GM18505 (cell line): ENCODE data around the gene TCEA2.
"Not testable (repeated sequence)": the region's sequence is repeated elsewhere in the genome, so short reads cannot be mapped to it uniquely, and the experiment has no call there.

Experiments
- ATAC-seq: cut with Tn5 transposase; IDR thresholded peaks from one replicate; pipeline ENCODE4 v1.9.1; 2021; ENCODE audit not compliant: unreplicated experiment
- POLR2A ChIP-seq: IDR thresholded peaks from 4 replicates; pipeline ENCODE4 v1.6.1; 2011; ENCODE audit warnings: borderline replicate concordance; ENCODE audit not compliant: insufficient read depth, insufficient read length; ENCODE audit errors: extremely low read depth

Gene TCEA2

DNA sequence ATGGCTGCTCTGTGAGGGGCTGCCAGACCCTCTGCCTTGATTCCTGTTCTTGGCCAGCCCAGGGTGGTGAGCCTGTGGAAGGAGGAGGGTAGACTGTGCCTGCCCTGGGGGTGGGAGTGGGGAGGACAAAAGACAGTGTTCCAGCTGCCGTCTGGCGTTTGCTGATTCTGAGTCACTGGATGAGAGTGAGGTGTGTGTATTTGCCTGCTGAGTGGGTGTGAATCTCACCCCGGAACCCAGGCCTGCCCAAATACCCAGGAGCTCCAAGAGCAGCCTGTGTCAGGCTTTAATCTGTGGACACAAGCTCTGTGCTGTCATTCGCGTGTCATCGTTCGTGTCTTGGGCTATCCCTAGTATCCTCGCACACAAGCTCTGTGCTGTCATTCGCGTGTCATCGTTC is 23.8 kb downstream of the TCEA2 start:
- no peak for ATAC-seq
- TF ChIP-seq POLR2A = no peak

DNA sequence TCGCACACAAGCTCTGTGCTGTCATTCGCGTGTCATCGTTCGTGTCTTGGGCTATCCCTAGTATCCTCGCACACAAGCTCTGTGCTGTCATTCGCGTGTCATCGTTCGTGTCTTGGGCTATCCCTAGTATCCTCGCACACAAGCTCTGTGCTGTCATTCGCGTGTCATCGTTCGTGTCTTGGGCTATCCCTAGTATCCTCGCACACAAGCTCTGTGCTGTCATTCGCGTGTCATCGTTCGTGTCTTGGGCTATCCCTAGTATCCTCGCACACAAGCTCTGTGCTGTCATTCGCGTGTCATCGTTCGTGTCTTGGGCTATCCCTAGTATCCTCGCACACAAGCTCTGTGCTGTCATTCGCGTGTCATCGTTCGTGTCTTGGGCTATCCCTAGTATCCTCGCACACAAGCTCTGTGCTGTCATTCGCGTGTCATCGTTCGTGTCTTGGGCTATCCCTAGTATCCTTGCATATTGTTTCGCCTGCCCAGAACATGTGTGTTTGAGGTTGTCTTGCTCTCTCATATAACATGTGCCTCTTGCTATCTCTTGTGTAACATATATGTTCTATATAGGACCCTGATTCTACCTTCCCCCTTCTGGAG is 24.3 kb downstream of the TCEA2 start:
- ATAC-seq = not testable (repeated sequence)

DNA sequence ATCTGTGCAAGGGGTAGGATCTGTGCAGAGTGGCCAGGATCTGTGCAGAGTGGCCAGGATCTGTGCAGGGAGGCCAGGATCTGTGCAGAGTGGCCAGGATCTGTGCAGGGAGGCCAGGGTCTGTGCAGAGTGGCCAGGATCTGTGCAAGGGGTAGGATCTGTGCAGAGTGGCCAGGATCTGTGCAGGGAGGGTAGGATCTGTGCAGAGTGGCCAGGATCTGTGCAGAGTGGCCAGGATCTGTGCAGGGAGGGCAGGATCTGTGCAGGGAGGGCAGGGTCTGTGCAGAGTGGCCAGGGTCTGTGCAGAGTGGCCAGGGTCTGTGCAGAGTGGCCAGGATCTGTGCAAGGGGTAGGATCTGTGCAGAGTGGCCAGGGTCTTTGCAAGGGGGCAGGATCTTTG is 25.6 kb downstream of the TCEA2 start:
- ATAC-seq = not testable (repeated sequence)

DNA sequence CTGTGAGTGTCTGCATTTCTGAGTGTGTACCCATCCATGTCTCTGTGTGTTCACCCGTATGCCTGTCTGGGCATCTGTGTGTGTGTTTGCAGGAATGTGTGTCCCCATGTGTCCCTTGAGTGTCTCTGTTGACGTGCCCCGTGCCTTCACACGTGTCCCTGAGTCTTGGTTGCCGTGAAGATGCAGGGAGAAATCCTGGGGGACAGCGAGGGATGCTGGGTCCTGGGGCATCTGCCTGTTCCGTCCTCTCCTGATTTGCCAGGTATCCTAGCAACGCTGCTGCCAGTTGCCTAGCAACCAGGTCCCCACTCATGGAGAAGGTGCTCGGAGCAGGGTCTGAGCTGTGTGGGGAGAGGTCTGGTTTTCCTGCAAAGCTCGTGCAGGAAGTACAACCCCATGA is 27.2 kb downstream of the TCEA2 start:
- ATAC-seq = no peak
- no peak for TF ChIP-seq POLR2A

DNA sequence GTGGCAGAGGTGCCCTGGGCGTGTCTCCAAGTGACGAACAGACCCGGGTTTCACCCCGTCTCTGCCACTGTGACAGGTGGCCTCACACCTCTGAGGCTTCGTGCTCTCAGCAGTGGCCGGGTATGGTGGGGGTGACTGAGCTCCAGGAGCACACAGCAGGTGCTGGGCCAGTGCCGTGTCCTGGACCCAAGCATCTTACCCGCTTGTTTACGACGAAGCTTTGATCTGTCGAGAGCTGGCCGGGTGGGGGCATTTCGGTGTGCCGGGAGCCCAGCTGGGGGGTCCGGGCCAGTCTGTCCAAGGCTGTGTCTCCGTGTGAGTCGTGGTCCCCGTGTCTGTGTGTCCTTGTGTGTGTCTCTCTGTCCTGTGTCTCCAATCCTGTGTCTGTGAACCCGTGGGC is 28.3 kb downstream of the TCEA2 start:
- no peak for TF ChIP-seq POLR2A
- ATAC-seq = no peak

DNA sequence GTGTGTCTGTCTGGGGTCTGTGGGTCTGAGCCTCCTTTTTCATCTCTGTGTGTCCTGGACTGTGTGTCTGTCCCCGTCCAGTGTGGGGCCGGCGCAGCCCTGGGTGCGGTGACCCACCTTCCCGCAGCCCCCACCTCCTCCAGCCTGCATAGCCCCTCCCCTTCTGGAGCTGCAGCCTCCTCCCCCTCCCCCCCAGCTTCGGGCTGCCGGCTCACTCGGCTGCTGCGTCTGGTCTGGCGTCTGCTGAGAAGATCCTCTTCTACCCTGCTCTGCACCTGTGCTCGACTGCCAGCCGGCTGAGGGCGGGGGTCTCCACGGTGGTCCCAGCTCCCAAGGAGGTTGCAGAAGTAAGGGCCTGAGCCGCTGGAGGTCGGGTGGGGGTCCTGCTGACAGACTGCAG is 28.8 kb downstream of the TCEA2 start:
- TF ChIP-seq POLR2A = no peak
- no peak for ATAC-seq

DNA sequence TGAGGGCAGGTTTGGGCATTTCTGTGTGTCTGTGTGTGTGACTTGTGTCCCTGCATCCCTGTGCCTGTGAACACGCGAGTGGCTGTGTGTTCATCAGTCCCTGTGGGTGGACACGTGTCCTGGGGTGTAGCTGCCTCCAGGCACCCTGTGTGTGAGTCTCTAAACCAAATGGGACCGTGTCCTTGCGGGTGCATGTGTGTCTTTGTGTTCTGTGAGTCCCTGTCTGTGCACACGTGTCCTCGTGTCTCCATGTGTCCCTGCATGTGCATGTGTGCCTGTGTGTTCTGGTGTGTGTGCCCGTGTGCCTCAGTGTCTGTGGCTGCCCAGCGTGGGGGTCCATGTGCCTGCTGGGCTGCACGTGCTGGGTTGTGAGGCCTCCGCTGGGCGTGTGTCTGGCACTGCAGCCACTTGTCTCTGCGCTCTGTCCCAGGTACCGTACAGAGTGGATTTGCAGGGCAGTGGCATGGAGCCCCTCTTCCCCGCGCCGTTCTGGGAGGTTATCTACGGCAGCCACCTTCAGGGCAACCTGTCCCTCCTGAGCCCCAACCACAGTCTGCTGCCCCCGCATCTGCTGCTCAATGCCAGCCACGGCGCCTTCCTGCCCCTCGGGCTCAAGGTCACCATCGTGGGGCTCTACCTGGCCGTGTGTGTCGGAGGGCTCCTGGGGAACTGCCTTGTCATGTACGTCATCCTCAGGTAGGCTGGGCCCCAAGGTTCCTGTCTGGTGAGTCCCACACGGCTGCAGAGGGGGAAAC is 29.4 kb downstream of the TCEA2 start:
- no peak for ATAC-seq
- TF ChIP-seq POLR2A = no peak

DNA sequence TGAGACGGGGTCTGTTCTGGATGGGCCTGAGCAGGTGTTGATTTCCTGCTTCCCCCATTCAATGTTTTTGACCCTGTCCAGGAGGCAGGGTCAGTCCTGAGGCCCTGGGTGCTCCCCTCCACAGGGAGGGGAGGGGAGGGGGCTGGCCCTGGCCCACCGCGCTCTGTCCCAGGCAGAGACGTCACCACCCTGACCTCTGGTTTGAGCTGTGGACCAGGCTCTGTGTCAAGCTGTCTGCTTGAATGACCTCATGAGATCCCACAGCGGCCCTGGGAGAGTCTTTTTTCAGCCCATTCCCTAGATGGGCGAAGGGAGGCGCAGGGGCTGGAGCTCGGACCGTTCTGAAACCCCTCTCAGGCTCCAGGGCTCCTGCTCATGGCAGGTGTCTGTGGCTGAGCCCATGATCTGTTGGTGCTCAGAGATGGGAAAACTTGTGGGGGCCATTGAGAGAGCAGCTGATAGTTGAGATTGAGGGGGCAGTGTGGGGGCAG is 30.1 kb downstream of the TCEA2 start:
- TF ChIP-seq POLR2A = no peak
- no peak for ATAC-seq

DNA sequence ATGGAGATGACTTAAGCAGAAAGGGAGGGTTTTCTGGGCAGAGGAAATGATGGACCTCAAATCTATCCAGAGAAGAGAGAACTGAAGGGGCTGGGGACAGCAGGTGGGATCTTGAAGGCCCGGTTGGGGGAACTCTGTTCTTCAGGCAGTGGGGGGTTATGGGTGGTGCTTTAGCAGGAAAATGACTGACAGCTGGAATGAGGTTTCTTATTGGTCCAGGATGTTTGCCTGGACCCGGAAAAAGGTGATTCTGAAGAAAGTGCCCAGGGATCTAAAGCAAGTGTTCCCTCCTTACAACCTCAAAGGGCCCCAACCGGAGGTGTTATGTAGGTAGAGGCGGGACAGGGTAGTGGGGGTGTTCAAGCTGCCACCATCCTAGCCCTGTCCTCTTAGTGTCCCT is 32.5 kb downstream of the TCEA2 start:
- no peak for ATAC-seq
- no peak for TF ChIP-seq POLR2A

DNA sequence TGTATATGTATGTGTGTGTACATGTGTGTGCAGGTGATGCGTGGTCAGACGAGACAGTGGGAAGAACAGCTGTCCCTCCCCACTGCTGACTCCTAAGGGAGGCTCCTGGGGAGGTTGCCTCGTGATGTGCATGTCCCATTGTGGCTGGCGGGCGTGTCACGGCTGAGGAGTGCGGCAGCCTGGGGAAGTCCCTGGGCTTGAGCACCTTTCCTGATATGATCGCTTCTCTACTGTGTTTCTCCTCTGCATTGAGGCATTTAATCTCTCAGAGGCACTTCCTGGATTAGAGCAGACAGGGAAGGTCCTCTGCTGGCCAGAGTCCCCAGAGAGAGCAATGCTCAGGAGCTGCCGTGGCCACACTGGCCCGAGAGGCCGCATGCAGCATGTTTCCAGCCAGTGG is 32.9 kb downstream of the TCEA2 start:
- no peak for TF ChIP-seq POLR2A
- ATAC-seq = no peak

DNA sequence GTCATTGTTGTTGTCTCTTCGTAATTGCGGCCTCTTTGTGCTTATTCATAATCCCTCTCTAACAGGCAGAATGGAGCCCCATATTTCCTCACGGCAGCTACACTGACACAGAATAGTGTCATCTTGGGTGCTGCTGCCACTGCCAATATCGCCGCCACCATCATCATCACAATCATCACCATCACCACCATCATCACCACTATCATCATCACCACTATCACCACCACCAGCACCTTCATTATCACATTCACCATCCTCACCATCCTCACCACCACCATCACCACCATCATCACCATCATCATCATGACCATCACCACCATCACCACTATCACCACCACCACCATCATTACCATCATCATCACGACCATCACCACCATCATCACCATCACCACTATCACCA is 33.5 kb downstream of the TCEA2 start:
- no peak for TF ChIP-seq POLR2A
- no peak for ATAC-seq

DNA sequence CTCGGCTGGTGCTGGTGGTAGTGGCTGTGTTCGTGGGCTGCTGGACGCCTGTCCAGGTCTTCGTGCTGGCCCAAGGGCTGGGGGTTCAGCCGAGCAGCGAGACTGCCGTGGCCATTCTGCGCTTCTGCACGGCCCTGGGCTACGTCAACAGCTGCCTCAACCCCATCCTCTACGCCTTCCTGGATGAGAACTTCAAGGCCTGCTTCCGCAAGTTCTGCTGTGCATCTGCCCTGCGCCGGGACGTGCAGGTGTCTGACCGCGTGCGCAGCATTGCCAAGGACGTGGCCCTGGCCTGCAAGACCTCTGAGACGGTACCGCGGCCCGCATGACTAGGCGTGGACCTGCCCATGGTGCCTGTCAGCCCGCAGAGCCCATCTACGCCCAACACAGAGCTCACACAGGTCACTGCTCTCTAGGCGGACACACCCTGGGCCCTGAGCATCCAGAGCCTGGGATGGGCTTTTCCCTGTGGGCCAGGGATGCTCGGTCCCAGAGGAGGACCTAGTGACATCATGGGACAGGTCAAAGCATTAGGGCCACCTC is 35.5 kb downstream of the TCEA2 start:
- no peak for TF ChIP-seq POLR2A
- no peak for ATAC-seq

DNA sequence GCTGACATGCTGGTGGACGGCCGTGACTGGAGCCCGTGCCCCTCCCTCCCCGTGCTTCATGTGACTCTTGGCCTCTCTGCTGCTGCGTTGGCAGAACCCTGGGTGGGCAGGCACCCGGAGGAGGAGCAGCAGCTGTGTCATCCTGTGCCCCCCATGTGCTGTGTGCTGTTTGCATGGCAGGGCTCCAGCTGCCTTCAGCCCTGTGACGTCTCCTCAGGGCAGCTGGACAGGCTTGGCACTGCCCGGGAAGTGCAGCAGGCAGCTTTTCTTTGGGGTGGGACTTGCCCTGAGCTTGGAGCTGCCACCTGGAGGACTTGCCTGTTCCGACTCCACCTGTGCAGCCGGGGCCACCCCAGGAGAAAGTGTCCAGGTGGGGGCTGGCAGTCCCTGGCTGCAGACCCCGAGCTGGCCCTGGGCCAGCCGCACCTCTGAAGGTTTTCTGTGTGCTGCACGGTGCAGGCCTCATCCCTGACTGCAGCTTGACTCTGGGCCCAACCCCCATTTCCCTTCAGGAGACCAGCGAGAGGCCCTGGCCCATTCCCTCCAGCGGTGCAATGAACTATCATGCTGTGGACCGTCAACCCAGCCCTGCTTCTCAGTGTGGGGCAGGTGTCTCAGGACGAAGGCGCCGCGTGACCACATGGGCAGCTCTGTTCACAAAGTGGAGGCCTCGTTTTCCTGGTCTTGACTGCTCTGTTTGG is 36.2 kb downstream of the TCEA2 start:
- TF ChIP-seq POLR2A = no peak
- ATAC-seq = no peak

DNA sequence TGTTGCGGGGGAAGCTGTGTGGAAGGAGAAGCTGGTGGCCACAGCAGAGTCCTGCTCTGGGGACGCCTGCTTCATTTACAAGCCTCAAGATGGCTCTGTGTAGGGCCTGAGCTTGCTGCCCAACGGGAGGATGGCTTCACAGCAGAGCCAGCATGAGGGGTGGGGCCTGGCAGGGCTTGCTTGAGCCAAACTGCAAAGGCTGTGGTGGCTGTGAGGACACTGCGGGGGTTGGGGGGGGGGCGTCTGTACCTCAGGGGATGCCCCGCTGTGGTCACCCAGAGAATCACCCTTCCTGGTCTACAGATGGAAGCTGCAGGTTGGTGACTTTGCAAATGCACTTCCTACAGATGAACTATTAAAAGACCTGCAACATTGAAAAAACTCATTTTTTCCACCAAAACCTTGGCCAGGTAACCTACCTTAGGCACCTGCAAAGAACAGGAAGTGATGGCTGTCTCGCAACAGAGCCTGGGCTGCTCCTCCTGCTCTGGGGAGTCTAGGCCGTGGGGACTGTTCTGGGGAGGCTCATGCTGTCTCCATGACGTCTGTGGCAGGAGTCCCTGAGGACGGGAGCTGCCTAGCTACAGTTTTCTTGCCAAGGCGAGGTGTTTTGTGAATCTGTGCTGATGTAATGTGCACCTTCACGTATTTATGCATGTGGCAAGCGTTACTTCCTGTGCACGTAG is 37.0 kb downstream of the TCEA2 start:
- no peak for ATAC-seq
- no peak for TF ChIP-seq POLR2A

DNA sequence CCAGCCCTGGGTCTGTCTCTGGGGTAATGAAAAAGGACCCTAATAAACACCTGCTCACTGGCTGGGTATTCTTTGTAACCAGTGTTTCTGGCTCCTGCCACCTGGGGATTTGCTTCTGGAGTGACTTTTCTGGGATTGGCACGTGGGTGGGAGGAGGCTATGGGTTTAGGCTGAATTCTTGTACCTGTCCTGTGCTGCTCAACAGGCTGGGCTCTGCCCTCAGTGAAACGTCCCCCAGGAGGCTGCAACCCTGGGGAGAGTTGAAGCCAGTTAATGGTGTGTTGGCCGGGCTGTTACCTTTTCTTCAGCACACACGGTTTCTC is 37.5 kb downstream of the TCEA2 start:
- no peak for ATAC-seq
- TF ChIP-seq POLR2A = no peak
